Stimulated activated naive CD8-positive, alpha-beta T cell treated with anti-CD3 and anti-CD28 coated beads, Interleukin-15, amount 100 ng/mL, for 72 hours (primary cell): Measurements from ENCODE around the gene ATP13A1.
"Not testable (repeated sequence)": the region's sequence is repeated elsewhere in the genome, so short reads cannot be mapped to it uniquely, and the experiment has no call there.

Experiments used
- ATAC-seq: fragments of 150-1000 bp; cut with Tn5 transposase; 2 replicates; pipeline ENCODE4 v1.10.0; 2021; ENCODE audit warnings: mild to moderate bottlenecking, moderate library complexity
- DNase-seq, 2 donors: peaks; one replicate each; pipeline ENCODE4 v3.0.0; 2021 to 2022
- H3K27ac Mint-ChIP-seq, 2 donors: one replicate each; pipeline ENCODE4 v1.8.0; 2022; ENCODE audit warnings: mild to moderate bottlenecking in 2 of 2, mixed read lengths in 2 of 2, moderate library complexity in 2 of 2
- H3K27me3 Mint-ChIP-seq: one replicate; pipeline ENCODE4 v1.8.0; 2022; ENCODE audit warnings: mixed read lengths
- H3K4me1 Mint-ChIP-seq: one replicate; pipeline ENCODE4 v1.8.0; 2022; ENCODE audit warnings: mild to moderate bottlenecking, mixed read lengths
- H3K4me3 Mint-ChIP-seq, 2 donors: one replicate each; pipeline ENCODE4 v1.8.0; 2022; ENCODE audit warnings: mild to moderate bottlenecking in 2 of 2, mixed read lengths in 2 of 2, moderate library complexity in 1 of 2
- H3K9me3 Mint-ChIP-seq, 2 donors: one replicate each; pipeline ENCODE4 v1.8.0; 2022; ENCODE audit warnings: mixed read lengths in 2 of 2

ATP13A1 gene

DNA sequence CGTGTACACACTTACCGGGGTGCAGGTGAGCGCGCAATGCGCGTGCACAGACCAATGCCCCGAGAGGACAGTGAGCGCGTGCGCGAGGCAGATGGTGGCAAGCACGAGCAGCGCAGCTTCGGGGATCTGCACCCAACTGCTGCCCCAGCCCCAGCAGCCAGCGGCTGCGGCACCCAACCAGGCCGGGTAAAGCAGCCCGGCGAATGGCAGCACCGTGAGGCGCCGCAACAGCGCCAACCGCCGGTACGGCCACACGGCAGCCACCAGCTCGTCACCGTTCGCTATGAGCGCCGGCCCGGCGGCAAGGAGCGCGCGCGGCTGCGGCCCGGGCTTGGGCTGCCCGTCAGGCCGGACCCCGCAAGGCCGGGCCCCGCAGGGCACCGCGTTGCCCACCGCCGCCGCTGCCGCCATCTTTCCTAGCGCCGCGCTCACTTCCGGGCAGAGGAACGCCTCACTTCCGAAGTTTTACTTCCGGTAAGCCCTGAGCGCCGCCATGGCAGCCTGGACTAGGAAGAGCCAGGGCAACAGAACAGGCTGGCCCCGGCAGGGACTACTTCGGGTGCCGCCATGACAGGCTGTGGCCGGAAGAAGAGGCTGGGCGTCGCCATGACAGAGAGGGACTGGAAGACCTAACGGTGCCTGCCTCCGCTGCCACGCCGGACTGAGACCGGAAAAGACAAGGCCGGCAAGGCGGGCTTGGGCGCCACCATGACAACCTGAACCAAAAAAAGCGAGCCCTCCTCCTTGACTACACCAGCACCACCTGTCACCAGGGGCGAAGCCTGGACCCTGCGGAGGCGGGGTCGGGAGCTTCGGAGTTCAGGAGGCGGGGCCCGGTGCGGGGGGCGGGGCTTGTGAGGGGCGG is at the start of gene ATP13A1:
Gene ATP13A1 (minus strand): TSS at position 421 of the 865 bp plus-strand sequence. CDS start 10 bp downstream, at position 411.
- H3K27ac Mint-ChIP-seq, result peak within 1 kb of the TSS; percentile 96 to 97
- DNase-seq (peak; percentile 96 to 98), ATAC-seq (peak; percentile 84)
- H3K4me1 Mint-ChIP-seq, result peaks cover 47% of the 10 kb centered on the region
- no peaks in the 10 kb centered on the region for H3K27me3 Mint-ChIP-seq
- H3K4me3 Mint-ChIP-seq, result peak within 1 kb of the TSS; percentile 95 to 98
- H3K9me3 Mint-ChIP-seq, result no peaks in the 10 kb centered on the region

DNA sequence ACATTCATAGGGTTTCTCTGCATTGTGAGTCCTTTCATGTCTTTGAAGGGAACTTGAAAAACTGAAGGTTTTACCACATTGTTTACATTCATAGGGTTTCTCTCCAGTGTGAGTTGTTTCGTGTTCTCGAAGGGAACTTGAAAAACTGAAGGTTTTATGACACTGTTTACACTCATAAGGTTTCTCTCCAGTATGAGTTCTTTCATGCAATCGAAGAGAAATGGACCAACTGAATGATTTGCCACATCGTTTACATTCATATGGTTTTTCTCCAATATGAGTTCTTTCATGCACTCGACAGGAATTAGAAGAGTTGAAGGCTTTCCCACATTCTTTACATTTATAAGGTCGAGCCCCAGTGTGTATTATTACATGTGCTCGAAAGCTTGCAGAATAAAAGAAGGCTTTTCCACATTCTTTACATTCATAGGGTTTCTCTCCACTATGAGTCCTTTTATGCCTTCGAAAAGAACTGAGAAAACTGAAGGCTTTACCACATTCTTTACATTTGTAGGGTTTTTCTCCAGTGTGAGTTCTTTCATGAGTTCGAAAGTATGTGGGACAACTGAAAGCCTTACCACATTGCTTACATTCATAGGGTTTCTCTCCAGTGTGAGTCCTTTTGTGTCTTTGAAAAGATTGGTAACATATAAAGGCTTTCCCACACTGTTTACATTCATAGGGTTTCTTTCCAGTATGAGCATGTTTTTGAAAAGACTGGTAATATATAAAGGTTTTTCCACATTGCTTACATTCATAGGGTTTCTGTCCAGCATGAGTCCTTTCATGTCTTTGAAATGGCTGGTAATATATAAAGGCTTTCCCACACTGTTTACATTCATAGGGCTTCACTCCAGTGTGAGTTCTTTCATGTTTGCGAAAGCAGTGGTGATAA is 48.7 kb upstream of the ATP13A1 start:
- H3K4me3 Mint-ChIP-seq, result no peak overlapping the region
- no peak overlapping the region for H3K27ac Mint-ChIP-seq
- no peaks in the 10 kb centered on the region for H3K4me1 Mint-ChIP-seq
- DNase-seq (no peak), ATAC-seq (no peak)
- H3K27me3 Mint-ChIP-seq, result no peaks in the 10 kb centered on the region
- H3K9me3 Mint-ChIP-seq, result peaks cover 36 to 66% of the 10 kb centered on the region in 2 donors

DNA sequence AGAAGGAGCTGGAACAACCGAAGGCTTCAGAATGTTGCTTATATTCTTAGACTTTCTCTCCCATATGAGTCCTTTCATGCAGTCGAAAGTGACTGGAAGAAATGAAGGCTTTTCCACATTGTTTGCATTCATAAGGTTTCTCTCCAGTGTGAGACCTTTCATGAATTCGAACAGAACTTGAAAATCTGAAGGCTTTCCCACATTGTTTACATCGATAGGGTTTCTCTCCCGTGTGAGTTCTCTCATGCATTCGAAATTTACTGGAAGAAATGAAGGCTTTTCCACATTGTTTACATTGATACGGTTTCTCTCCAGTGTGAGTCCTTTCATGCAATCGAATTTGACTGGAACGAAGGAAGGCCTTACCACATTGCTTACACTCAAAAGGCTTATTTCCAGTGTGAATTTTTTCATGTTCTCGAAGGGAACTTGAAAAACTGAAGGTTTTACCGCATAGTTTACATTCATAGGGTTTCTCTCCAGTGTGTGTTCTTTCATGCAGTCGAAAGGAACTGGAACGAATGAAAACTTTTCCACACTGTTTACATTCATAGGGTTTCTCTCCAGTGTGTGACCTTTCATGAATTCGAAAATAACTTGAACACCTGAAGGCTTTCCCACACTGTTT is 47.9 kb upstream of the ATP13A1 start:
- Mint-ChIP-seq H3K27me3 (no peaks in the 10 kb centered on the region), H3K4me1 (no peaks in the 10 kb centered on the region), H3K27ac (no peak overlapping the region), H3K4me3 (no peak overlapping the region), H3K9me3 (peaks cover 31 to 64% of the 10 kb centered on the region in 2 donors)
- no peak for ATAC-seq
- DNase-seq, result no peak

DNA sequence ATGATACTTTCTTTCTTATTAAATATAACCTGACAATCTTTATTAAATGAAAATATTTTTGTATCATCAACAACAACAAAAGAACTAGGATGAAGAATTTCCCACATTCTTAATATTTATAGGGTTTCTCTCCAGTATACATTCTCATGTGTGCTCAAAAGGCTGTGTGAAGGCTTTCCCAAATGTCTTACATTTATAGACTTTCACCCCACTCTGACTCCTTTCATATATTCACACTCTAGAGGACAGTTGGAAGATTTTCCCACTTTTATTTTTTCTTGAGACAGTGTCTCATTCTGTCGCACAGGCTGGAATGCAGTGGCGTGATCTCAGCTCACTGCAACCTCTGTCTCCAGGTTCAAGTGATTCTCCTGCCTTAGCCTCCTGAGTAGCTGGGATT is 47.0 kb upstream of the ATP13A1 start:
- peaks cover 29 to 62% of the 10 kb centered on the region in 2 donors for H3K9me3 Mint-ChIP-seq
- DNase-seq (no peak), ATAC-seq (no peak)
- H3K27ac Mint-ChIP-seq, result no peak overlapping the region
- H3K4me1 Mint-ChIP-seq, result no peaks in the 10 kb centered on the region
- no peaks in the 10 kb centered on the region for H3K27me3 Mint-ChIP-seq
- no peak overlapping the region for H3K4me3 Mint-ChIP-seq

DNA sequence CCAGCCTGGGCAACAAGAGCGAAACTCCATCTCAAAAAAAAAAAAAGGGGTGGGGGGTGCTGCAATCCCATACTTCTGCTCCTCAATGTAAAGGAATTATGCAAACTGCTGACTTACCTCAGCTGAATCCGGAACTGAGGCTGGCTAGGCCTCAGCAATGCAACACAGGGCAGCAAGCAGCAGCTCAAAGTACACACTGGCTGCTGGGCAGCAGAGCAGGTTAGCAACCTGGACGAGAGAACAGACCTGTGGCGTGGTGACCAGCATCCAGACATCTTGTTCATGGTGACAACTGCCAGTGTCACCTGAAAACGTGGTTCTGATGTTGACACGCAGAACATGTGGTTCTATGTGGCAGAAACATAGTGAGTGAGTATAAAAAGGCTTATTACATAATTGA is 41.4 kb upstream of the ATP13A1 start:
- DNase-seq (no peak), ATAC-seq (no peak)
- Mint-ChIP-seq H3K9me3 (peaks cover 22 to 73% of the 10 kb centered on the region in 2 donors), H3K4me3 (no peak overlapping the region), H3K4me1 (no peaks in the 10 kb centered on the region), H3K27ac (no peak overlapping the region), H3K27me3 (no peaks in the 10 kb centered on the region)

DNA sequence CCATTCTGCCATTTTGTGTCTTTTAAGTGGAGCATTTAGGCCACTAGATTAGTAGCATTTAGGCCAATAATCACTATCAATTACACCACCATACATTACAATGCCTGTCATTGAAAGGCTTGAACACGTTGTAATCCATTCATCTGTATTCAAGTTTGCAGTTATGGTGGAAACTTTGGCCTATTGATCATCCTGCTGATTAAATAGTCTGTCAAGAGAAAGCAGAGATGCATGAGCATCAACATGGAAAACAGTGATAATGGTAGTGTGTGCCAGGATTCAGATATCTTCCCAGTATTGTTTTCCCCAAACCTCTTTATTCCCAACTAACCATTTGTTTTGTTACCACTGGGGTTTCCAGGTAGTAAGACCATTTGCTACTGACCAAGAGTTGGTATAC is 37.0 kb upstream of the ATP13A1 start:
- H3K9me3 Mint-ChIP-seq, result peaks cover 22 to 57% of the 10 kb centered on the region in 2 donors
- not testable (repeated sequence) for H3K27ac Mint-ChIP-seq, ATAC-seq, H3K27me3 Mint-ChIP-seq, H3K4me3 Mint-ChIP-seq, H3K4me1 Mint-ChIP-seq, DNase-seq

DNA sequence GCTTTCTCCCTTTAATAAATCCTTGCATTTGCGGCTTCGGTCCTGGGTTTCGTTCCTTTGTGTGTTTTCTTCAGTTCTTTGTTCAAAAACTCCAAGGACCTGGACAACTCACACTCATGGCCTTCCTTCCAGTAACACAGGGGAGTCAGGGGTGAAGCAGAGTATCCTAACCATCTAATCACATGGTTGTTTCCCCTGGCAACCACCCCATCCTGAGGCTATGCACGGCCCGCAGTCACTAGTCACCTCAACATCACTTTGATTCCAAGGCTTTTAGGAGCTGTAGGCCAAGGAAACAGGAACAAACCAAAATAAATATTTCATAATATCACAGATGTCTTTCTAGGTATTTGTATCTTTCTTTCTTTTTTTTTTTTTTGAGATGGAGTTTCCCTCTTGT is 34.1 kb upstream of the ATP13A1 start:
- H3K9me3 Mint-ChIP-seq, result peaks cover 16 to 40% of the 10 kb centered on the region in 2 donors
- ATAC-seq (no peak), DNase-seq (no peak)
- no peaks in the 10 kb centered on the region for H3K4me1 Mint-ChIP-seq
- H3K27me3 Mint-ChIP-seq, result no peaks in the 10 kb centered on the region
- H3K27ac Mint-ChIP-seq, result peak overlapping the region in 1 of 2 donors; percentile 84
- H3K4me3 Mint-ChIP-seq, result no peak overlapping the region

DNA sequence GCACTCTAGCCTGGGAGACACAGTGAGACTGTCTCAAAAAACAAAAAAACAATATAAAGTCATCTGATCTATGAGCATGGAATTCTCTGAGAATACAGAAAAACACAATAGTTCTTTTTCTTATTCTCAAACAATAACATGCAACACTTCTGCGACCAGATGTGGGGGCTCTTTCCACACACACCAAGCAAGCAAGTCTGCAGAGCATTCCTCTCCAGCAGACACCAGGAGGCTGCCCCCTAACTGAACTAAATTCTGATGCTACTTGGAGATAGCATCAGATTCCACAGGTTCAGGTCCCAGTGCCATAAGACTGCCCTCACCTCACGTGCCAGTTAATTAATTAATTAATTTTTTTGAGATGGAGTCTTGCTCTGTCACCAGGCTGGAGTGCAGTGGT is 32.9 kb upstream of the ATP13A1 start:
- no peaks in the 10 kb centered on the region for H3K27me3 Mint-ChIP-seq
- ATAC-seq (no peak), DNase-seq (no peak)
- H3K9me3 Mint-ChIP-seq, result peaks cover 16 to 33% of the 10 kb centered on the region in 2 donors
- no peak overlapping the region for H3K4me3 Mint-ChIP-seq
- H3K4me1 Mint-ChIP-seq, result no peaks in the 10 kb centered on the region
- H3K27ac Mint-ChIP-seq, result no peak overlapping the region

DNA sequence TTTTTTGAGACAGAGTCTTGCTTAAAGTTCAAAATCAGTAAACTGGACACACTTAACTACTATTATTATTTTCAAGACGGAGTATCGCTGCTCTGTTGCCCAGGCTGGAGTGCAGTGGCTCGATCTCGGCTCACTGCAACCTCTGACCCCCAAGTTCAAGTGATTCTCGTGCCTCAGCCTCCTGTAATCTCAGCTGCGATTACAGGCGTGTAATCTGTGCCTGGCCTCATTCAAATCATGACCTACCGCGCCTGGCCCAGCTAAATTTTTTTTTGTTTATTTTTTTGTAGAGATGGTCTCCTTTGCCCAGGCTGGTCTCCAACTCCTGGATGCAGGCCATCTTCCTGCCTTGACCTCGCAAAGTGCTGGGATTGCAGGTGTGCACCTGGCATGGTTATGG is 28.2 kb upstream of the ATP13A1 start:
- ATAC-seq (no peak), DNase-seq (no peak)
- no peaks in the 10 kb centered on the region for H3K4me1 Mint-ChIP-seq
- H3K27me3 Mint-ChIP-seq, result no peaks in the 10 kb centered on the region
- peaks cover under 1 to 9% of the 10 kb centered on the region in 2 donors for H3K9me3 Mint-ChIP-seq
- no peak overlapping the region for H3K4me3 Mint-ChIP-seq
- H3K27ac Mint-ChIP-seq, result no peak overlapping the region

DNA sequence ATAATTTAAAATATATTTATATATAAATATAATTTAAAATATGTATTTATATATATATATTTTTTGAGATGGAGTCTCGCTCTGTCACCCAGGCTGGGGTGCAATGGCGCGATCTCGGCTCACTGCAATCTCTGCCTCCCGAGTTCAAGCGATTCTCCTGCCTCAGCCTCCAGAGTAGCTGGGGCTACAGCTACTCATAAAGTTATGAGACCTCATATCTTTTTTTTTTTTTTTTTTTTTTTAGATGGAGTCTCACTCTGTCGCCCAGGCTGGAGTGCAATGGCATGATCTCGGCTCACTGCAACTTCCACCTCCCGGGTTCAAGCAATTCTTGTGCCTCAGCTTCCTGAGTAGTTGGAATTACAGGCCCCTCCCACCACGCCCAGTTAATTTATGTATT is 25.5 kb upstream of the ATP13A1 start:
- ATAC-seq (peak; percentile 54), DNase-seq (peak in 1 of 2 donors; percentile 47)
- H3K4me1 Mint-ChIP-seq, H3K4me3 Mint-ChIP-seq, H3K27me3 Mint-ChIP-seq, H3K27ac Mint-ChIP-seq: not testable (repeated sequence)
- H3K9me3 Mint-ChIP-seq, result peaks cover 11 to 25% of the 10 kb centered on the region in 2 donors

DNA sequence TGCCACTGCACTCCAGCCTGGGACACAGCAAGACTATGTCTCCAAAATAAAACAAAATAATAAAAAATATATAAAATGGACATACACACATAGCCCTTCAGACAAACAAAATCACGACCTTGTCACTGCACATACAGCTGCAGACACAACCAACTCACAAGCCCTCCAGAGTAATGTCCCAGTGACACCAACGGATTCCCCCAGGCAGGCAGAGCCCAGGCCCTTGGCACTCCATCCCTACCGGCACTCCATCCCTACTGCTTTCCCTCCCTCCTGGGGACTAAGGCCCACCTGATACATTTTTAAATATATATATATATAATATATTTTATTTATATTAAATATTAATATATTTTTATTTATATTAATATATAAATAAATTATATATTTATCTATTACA is 23.6 kb upstream of the ATP13A1 start:
- H3K4me3 Mint-ChIP-seq, result no peak overlapping the region
- H3K4me1 Mint-ChIP-seq, result no peaks in the 10 kb centered on the region
- no peaks in the 10 kb centered on the region for H3K27me3 Mint-ChIP-seq
- DNase-seq (no peak), ATAC-seq (peak; percentile 45)
- H3K9me3 Mint-ChIP-seq, result peaks cover 15 to 33% of the 10 kb centered on the region in 2 donors
- H3K27ac Mint-ChIP-seq, result no peak overlapping the region

DNA sequence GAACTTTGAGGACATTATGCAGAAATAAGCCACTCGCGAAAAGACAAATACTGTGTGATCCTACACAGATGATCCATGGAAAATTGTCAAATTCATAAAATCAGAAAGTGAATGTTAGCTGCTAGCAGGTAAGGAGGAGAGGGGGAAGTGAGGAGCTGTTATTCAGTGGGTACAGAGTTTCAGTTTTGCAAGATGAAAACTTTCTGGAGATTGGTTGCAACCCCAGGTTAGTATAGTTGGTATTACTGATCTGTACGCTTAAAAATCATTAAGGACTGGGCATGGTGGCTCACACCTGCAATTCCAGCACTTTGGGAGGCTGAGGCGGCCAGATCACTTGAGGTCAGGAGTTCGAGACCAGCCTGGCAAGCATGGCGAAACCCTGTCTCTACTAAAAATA is 23.1 kb upstream of the ATP13A1 start:
- ATAC-seq (peak; percentile 28), DNase-seq (no peak)
- Mint-ChIP-seq H3K9me3 (peaks cover 15 to 33% of the 10 kb centered on the region in 2 donors), H3K4me1 (no peaks in the 10 kb centered on the region), H3K27me3 (no peaks in the 10 kb centered on the region), H3K27ac (peak overlapping the region in 1 of 2 donors; percentile 23), H3K4me3 (no peak overlapping the region)

DNA sequence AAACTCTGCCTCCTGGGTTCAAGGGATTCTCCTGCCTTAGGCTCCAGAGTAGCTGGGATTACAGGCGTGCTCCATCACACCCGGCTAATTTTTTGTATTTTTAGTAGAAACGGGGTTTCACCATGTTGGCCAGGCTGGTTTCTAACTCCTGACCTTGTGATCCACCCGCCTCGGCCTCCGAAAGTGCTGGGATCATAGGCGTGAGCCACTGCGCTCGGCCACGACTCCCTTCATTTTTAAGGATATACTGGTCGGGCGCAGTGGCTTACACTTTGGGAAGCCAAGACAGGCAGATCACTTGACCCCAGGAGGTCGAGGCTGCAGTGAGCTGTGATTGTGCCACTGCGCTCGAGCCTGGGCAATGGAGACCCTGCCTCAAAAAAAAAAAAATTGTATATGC is 22.6 kb upstream of the ATP13A1 start:
- ATAC-seq, result peak; percentile 23
- not testable (repeated sequence) for H3K27ac Mint-ChIP-seq, DNase-seq, H3K27me3 Mint-ChIP-seq, H3K4me3 Mint-ChIP-seq, H3K4me1 Mint-ChIP-seq
- H3K9me3 Mint-ChIP-seq, result peaks cover 15 to 38% of the 10 kb centered on the region in 2 donors

DNA sequence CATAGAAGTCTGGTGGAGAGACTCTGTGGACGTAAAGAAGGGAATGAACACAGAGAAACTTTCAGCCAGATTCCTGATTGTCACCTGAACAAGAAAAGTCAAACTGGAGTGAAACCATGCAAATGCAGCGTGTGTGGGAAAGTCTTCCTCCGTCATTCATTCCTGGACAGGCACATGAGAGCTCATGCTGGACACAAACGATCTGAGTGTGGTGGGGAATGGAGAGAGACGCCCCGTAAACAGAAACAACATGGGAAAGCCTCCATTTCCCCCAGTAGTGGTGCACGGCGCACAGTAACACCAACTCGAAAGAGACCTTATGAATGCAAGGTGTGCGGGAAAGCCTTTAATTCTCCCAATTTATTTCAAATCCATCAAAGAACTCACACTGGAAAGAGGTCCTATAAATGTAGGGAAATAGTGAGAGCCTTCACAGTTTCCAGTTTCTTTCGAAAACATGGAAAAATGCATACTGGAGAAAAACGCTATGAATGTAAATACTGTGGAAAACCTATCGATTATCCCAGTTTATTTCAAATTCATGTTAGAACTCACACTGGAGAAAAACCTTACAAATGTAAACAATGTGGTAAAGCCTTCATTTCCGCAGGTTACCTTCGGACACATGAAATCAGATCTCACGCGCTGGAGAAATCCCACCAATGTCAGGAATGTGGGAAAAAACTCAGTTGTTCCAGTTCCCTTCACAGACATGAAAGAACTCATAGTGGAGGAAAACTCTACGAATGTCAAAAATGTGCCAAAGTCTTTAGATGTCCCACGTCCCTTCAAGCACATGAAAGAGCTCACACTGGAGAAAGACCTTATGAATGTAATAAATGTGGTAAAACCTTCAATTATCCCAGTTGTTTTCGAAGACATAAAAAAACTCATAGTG is 15.9 kb upstream of the ATP13A1 start:
- no peaks in the 10 kb centered on the region for H3K27me3 Mint-ChIP-seq
- H3K27ac Mint-ChIP-seq, result no peak overlapping the region
- no peak overlapping the region for H3K4me3 Mint-ChIP-seq
- DNase-seq (no peak), ATAC-seq (no peak)
- H3K9me3 Mint-ChIP-seq, result peaks cover 42 to 70% of the 10 kb centered on the region in 2 donors
- peaks cover 7% of the 10 kb centered on the region for H3K4me1 Mint-ChIP-seq
